Measurements from ENCODE around the gene WNT11.

Gene WNT11

GRCh38 chr11:76173663-76174062 lies 32.6 kb downstream of the WNT11 start:
- no peak for ATAC-seq

- no peak for ATAC-seq
These were observed 33.7 kb downstream of the WNT11 start for GRCh38 chr11:76172583-76172982.

- no peak for ATAC-seq
These were observed 35.8 kb downstream of the WNT11 start for GRCh38 chr11:76170468-76170867.

GRCh38 chr11:76169473-76169896 lies 36.8 kb downstream of the WNT11 start:
- ATAC-seq, result peak in 1 of 2 donors; percentile 46

- ATAC-seq, result no peak
These were observed 38.7 kb downstream of the WNT11 start for GRCh38 chr11:76167590-76167989.

GRCh38 chr11:76166314-76166713 lies 40.0 kb downstream of the WNT11 start:
- peak; percentile 45 to 71 for ATAC-seq

GRCh38 chr11:76164861-76165751 lies 41.2 kb downstream of the WNT11 start:
- no peak for ATAC-seq

GRCh38 chr11:76164081-76164480 lies 42.2 kb downstream of the WNT11 start:
- no peak for ATAC-seq

GRCh38 chr11:76163289-76163880 lies 42.9 kb downstream of the WNT11 start:
- no peak for ATAC-seq

GRCh38 chr11:76162336-76163288 lies 43.7 kb downstream of the WNT11 start:
- ATAC-seq, result no peak

- ATAC-seq, result no peak
These were observed 44.9 kb downstream of the WNT11 start for GRCh38 chr11:76161261-76161961.

GRCh38 chr11:76160856-76161255 lies 45.4 kb downstream of the WNT11 start:
- ATAC-seq, result no peak

- no peak for ATAC-seq
These were observed 46.2 kb downstream of the WNT11 start for GRCh38 chr11:76159983-76160661.

GRCh38 chr11:76159303-76159937 lies 46.9 kb downstream of the WNT11 start:
- ATAC-seq, result no peak

GRCh38 chr11:76158394-76159302 lies 47.7 kb downstream of the WNT11 start:
- ATAC-seq, result no peak

- no peak for ATAC-seq
These were observed 48.4 kb downstream of the WNT11 start for GRCh38 chr11:76157891-76158290.

GRCh38 chr11:76156971-76157427 lies 49.3 kb downstream of the WNT11 start:
- ATAC-seq, result no peak

GRCh38 chr11:76155500-76156227 lies 50.6 kb downstream of the WNT11 start:
- no peak for ATAC-seq

GRCh38 chr11:76153571-76153923 lies 52.8 kb downstream of the WNT11 start:
- ATAC-seq, result no peak
